HEK293 (cell line): Measurements from ENCODE around the gene PPFIA3.

Source experiments
- ATF2 ChIP-seq: fragments of 450-650 bp; formaldehyde crosslinking; IDR thresholded peaks from 2 replicates; pipeline ENCODE4 v1.5.1; 2016; ENCODE audit warnings: missing biosample characterization, missing genetic modification characterization, low read depth
- CTCF ChIP-seq: fragments of 450-650 bp; formaldehyde crosslinking; IDR thresholded peaks from 2 replicates; pipeline ENCODE4 v1.5.1; 2016; ENCODE audit warnings: missing biosample characterization, missing genetic modification characterization
- ELK4 ChIP-seq: IDR thresholded peaks from 2 replicates; pipeline ENCODE4 v1.6.1; 2011; ENCODE audit warnings: mild to moderate bottlenecking, low read depth, low read length, borderline replicate concordance
- KLF1 ChIP-seq: fragments of 450-650 bp; formaldehyde crosslinking; IDR thresholded peaks from 2 replicates; pipeline ENCODE4 v1.5.1; 2016; ENCODE audit warnings: missing biosample characterization, missing genetic modification characterization
- PBX3 ChIP-seq: sonication (generic); formaldehyde crosslinking; IDR thresholded peaks from 2 replicates; pipeline ENCODE4 v1.8.1; 2022; ENCODE audit warnings: mild to moderate bottlenecking, moderate library complexity, missing genetic modification reagents
- REPIN1 ChIP-seq: fragments of 450-650 bp; formaldehyde crosslinking; IDR thresholded peaks from 2 replicates; pipeline ENCODE4 v1.5.1; 2017; ENCODE audit warnings: missing biosample characterization, missing genetic modification characterization, low read depth
- SCRT1 ChIP-seq: fragments of 450-650 bp; formaldehyde crosslinking; IDR thresholded peaks from 2 replicates; pipeline ENCODE4 v1.5.1; 2016; ENCODE audit warnings: missing biosample characterization, missing genetic modification characterization, borderline replicate concordance
- WT1 ChIP-seq: fragments of 450-650 bp; formaldehyde crosslinking; IDR thresholded peaks from 2 replicates; pipeline ENCODE4 v1.5.1; 2016; ENCODE audit warnings: missing biosample characterization, missing genetic modification characterization
- ZBTB6 ChIP-seq: fragments of 450-650 bp; formaldehyde crosslinking; IDR thresholded peaks from 2 replicates; pipeline ENCODE4 v1.5.1; 2017; ENCODE audit warnings: missing biosample characterization, missing genetic modification characterization
- ZBTB8A ChIP-seq: fragments of 450-650 bp; formaldehyde crosslinking; IDR thresholded peaks from 2 replicates; pipeline ENCODE4 v1.5.1; 2016; ENCODE audit warnings: missing biosample characterization, missing genetic modification characterization
- ZNF175 ChIP-seq: fragments of 450-650 bp; formaldehyde crosslinking; IDR thresholded peaks from 2 replicates; pipeline ENCODE4 v1.5.1; 2016; ENCODE audit warnings: missing biosample characterization, missing genetic modification characterization
- ZNF19 ChIP-seq: fragments of 450-650 bp; formaldehyde crosslinking; IDR thresholded peaks from 2 replicates; pipeline ENCODE4; 2016; ENCODE audit warnings: missing biosample characterization, missing genetic modification characterization, low read depth
- ZNF24 ChIP-seq: fragments of 450-650 bp; formaldehyde crosslinking; IDR thresholded peaks from 2 replicates; pipeline ENCODE4 v1.5.1; 2016; ENCODE audit warnings: missing biosample characterization, missing genetic modification characterization

GRCh38 chr19:49155820-49156346, 36.5 kb downstream of the PPFIA3 start:
- TF ChIP-seq ZNF19 (tag by site-specific recombination) (no peak), CTCF (tag by site-specific recombination) (no peak), ZNF24 (tag by site-specific recombination) (no peak), WT1 (tag by site-specific recombination) (no peak), ZNF175 (tag by site-specific recombination) (no peak), PBX3 (CRISPR knock-in tag) (no peak), ATF2 (tag by site-specific recombination) (no peak), ELK4 (no peak), KLF1 (tag by site-specific recombination) (0 out of 2 replicates have a peak, but pooled peaks have one; percentile 8), REPIN1 (no peak), SCRT1 (no peak), ZBTB6 (tag by site-specific recombination) (no peak), ZBTB8A (tag by site-specific recombination) (no peak)
